ENCODE data around the gene PTPRR. TPM values are rescaled to one million over a fixed set of nuclear protein-coding genes. Genes with fewer than 3 reads are reported as not detected.

Gene PTPRR
- total RNA-seq, 4 donors from 2014 or later: 0.24 to 0.95 (median 0.30) TPM

GRCh38 chr12:70960484-70960883 is 39.9 kb upstream of the PTPRR start:
- DNase-seq (ENCODE audit: low spot score) (no peak), ATAC-seq (ENCODE audit: low FRiP score) (no peak)
- TF ChIP-seq CTCF (IDR thresholded peaks at IDR 0.05): no peak

GRCh38 chr12:70955415-70955814 is 34.9 kb upstream of the PTPRR start:
- TF ChIP-seq CTCF (IDR thresholded peaks at IDR 0.05): no peak
- DNase-seq (ENCODE audit: low spot score) (no peak), ATAC-seq (ENCODE audit: low FRiP score) (no peak)

GRCh38 chr12:70950451-70950850 is 29.9 kb upstream of the PTPRR start:
- DNase-seq (ENCODE audit: low spot score) (no peak), ATAC-seq (ENCODE audit: low FRiP score) (no peak)
- no peak for TF ChIP-seq CTCF (IDR thresholded peaks at IDR 0.05)

- ATAC-seq (ENCODE audit: low FRiP score) (no peak), DNase-seq (ENCODE audit: low spot score) (no peak)
- no peak for TF ChIP-seq CTCF (IDR thresholded peaks at IDR 0.05)
These were observed 28.4 kb upstream of the PTPRR start for GRCh38 chr12:70948976-70949336.

GRCh38 chr12:70948236-70948975 is 27.9 kb upstream of the PTPRR start:
- ATAC-seq (ENCODE audit: low FRiP score): no peak
- TF ChIP-seq CTCF (IDR thresholded peaks at IDR 0.05): no peak
- no peak for DNase-seq (ENCODE audit: low spot score)

GRCh38 chr12:70936203-70936813 is 15.8 kb upstream of the PTPRR start:
- DNase-seq (ENCODE audit: low spot score): no peak
- no peak for ATAC-seq (ENCODE audit: low FRiP score)
- no peak for TF ChIP-seq CTCF (IDR thresholded peaks at IDR 0.05)

GRCh38 chr12:70933133-70933532 is 12.6 kb upstream of the PTPRR start:
- TF ChIP-seq CTCF (IDR thresholded peaks at IDR 0.05): no peak
- ATAC-seq (ENCODE audit: low FRiP score) (no peak), DNase-seq (ENCODE audit: low spot score) (no peak)
